Measurements from ENCODE around the gene BANP. TPM values are rescaled to one million over a fixed set of nuclear protein-coding genes. Genes with fewer than 3 reads are reported as not detected.

Gene BANP
- total and polyA plus RNA-seq, 2 experiments from 2014 or later: 26.7 to 27.9 TPM

DNA sequence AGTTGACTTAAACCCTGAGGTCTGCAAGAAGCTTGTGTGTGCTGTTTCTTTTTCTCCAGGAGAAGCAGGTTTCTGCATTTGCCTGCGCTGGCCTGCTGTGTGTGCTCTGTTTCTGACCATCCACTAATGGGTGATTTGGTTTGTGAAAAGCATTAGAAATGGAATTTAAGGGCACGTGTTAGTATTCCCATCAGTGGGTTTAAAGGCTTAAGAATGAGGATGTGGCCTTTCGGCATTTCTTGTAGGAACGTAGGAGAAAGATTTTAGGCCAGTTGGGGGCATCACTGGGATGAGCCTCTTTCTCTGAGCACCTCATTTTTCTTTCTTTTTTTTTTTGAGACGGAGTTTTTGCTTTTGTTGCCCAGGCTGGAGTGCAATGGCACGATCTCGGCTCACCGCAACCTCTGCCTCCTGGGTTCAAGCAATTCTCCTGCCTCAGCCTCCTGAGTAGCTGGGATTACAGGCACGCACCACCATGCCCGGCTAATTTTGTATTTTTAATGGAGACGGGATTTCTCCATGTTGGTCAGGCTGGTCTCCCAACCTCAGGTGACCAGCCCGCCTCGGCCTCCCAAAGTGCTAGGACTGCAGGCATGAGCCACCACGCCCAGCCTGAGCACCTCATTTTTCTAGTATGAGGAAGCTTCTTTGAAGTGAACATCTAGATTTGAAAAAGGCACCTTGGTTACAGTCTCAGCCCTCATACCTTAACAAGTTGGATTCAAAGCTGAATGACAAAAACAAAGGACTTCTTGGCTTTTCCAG is 110.3 kb downstream of the BANP start:
- H3K4me1 ChIP-seq (ENCODE audit: low read depth): peaks cover 5% of the 10 kb centered on the region
- no peak for TF ChIP-seq CTCF (IDR thresholded peaks at IDR 0.05; ENCODE audit: low read depth, low read length)
- H3K4me3 ChIP-seq: no peak overlapping the region
- no peak overlapping the region for H3K27ac ChIP-seq
- DNase-seq (ENCODE audit: low read depth in 1 of 2, low spot score in 1 of 2): no peak
- H3K9me3 ChIP-seq (ENCODE audit: low read depth): no peaks in the 10 kb centered on the region
- H3K27me3 ChIP-seq: no peaks in the 10 kb centered on the region
- H3K36me3 ChIP-seq: no peaks in the 10 kb centered on the region

GRCh38 chr16:88062341-88063210 is 111.3 kb downstream of the BANP start:
- Histone ChIP-seq H3K27ac (no peak overlapping the region), H3K4me3 (no peak overlapping the region), H3K27me3 (no peaks in the 10 kb centered on the region), H3K4me1 (ENCODE audit: low read depth) (peaks cover 5% of the 10 kb centered on the region), H3K36me3 (no peaks in the 10 kb centered on the region), H3K9me3 (ENCODE audit: low read depth) (no peaks in the 10 kb centered on the region)
- TF ChIP-seq CTCF (IDR thresholded peaks at IDR 0.05; ENCODE audit: low read depth, low read length): no peak
- DNase-seq (ENCODE audit: low read depth in 1 of 2, low spot score in 1 of 2): peak; percentile 46 to 84

GRCh38 chr16:88063211-88063773 is 112.1 kb downstream of the BANP start:
- Histone ChIP-seq H3K27me3 (no peaks in the 10 kb centered on the region), H3K9me3 (ENCODE audit: low read depth) (no peaks in the 10 kb centered on the region), H3K4me1 (ENCODE audit: low read depth) (peaks cover 5% of the 10 kb centered on the region), H3K4me3 (no peak overlapping the region), H3K27ac (no peak overlapping the region), H3K36me3 (no peaks in the 10 kb centered on the region)
- peak in 1 of 2 donors; percentile 82 for DNase-seq (ENCODE audit: low read depth in 1 of 2, low spot score in 1 of 2)
- TF ChIP-seq CTCF (IDR thresholded peaks at IDR 0.05; ENCODE audit: low read depth, low read length): peak; percentile 31

GRCh38 chr16:88064011-88064888 is 113.0 kb downstream of the BANP start:
- Histone ChIP-seq H3K9me3 (ENCODE audit: low read depth) (no peaks in the 10 kb centered on the region), H3K36me3 (no peaks in the 10 kb centered on the region), H3K4me1 (ENCODE audit: low read depth) (peaks cover 5% of the 10 kb centered on the region), H3K27ac (no peak overlapping the region), H3K27me3 (no peaks in the 10 kb centered on the region), H3K4me3 (no peak overlapping the region)
- no peak for TF ChIP-seq CTCF (IDR thresholded peaks at IDR 0.05; ENCODE audit: low read depth, low read length)
- DNase-seq (ENCODE audit: low read depth in 1 of 2, low spot score in 1 of 2): no peak

Measured in cardiac muscle cell (in vitro differentiated cells and primary cell).